PC-3 (cell line): ENCODE results near the gene OR6K2.

Source experiments
- CTCF ChIP-seq: fragments of 300-600 bp; sonication (generic); conservative IDR thresholded peaks from 2 replicates; pipeline ENCODE4 v1.5.1; 2017; ENCODE audit warnings: antibody characterized with exemption, low read depth, mild to moderate bottlenecking, low read length
- EZH2 ChIP-seq: fragments of 300-600 bp; sonication (generic); IDR thresholded peaks from one replicate; pipeline ENCODE4 v1.6.1; 2017; ENCODE audit warnings: antibody characterized with exemption, mild to moderate bottlenecking, low read length; ENCODE audit not compliant: unreplicated experiment
- EZH2phosphoT487 ChIP-seq: fragments of 300-600 bp; sonication (generic); IDR thresholded peaks from 2 replicates; pipeline ENCODE4 v1.6.1; 2018; ENCODE audit warnings: mild to moderate bottlenecking, antibody characterized with exemption, low read length, borderline replicate concordance

GRCh38 chr1:158730453-158730852, 30.0 kb upstream of the OR6K2 start:
- TF ChIP-seq CTCF (no peak), EZH2phosphoT487 (no peak), EZH2 (no peak)
